Measurements from ENCODE around the gene ARHGAP5.

- TF ChIP-seq CTCF (IDR thresholded peaks at IDR 0.05) (no peak), POLR2A (IDR thresholded peaks at IDR 0.05) (no peak)
Measured at GRCh38 chr14:32136027-32136825, 59.1 kb downstream of the ARHGAP5 start.
